ENCODE results near the gene WNK2. TPM values are rescaled to one million over a fixed set of nuclear protein-coding genes. Genes with fewer than 3 reads are reported as not detected.

Gene WNK2
- total and polyA plus RNA-seq, 7 donors = 8.1 to 58.8 (median 35.5) TPM

DNA sequence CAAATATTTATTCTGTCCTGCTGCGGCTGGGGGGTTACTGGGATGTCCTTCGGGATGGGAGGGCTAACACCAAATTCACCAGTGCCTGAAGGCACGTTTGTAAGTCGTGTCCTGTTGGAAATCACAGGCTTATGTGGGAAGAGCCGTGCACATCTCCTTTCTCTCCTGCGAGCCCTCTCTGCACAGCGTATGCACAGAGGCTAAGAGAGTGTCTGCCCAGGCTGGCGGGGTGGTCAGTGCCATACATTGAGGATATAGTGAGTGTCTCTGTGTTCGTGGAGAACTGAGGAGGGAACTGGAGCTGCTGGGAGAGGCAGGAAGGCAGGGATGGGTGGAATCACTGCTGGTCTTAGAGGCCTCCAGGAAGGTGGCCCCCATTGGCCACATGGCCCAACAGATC lies 110.1 kb downstream of the WNK2 start:
- no peaks in the 10 kb centered on the region for H3K9me3 ChIP-seq
- no peak for TF ChIP-seq CTCF (IDR thresholded peaks at IDR 0.05)
- WGBS, 3 donors = 88 to 90% (median 89%) methylated on average over 9 of the region's 9 CpGs
- no peaks in the 10 kb centered on the region for H3K27me3 ChIP-seq (ENCODE audit: insufficient read depth in 3 of 3, low read length in 2 of 3)
- no peaks in the 10 kb centered on the region for H3K36me3 ChIP-seq (ENCODE audit: insufficient read depth in 1 of 2, low read depth in 1 of 2)
- H3K27ac ChIP-seq = no peak overlapping the region
- intact Hi-C loops (cut with DNase I) = no loop called here
- ATAC-seq = no peak
- DNase-seq = no peak
- H3K4me1 ChIP-seq = peaks cover 16% of the 10 kb centered on the region
- H3K4me3 ChIP-seq = no peak overlapping the region

DNA sequence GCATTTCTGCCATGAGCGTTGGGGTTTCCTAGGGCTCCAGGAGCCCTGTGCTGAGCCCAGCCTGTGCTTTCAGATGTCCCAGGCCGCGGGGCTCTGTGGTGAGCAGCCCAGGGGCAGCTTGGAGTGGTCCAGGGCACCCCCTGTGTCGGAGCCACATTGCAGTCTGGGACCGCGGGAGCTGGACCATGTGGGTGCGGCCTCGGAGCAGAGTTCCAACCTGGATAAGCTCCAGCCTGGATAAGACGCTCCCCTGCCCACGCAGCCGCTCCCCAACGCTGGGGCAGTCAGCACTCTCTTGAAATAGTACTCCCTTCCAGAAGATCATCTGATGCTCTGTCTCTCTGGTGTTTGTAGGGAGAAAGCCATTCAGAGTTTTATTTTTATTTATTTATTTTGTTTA lies 111.1 kb downstream of the WNK2 start:
- Histone ChIP-seq H3K4me1 (peaks cover 16% of the 10 kb centered on the region), H3K9me3 (no peaks in the 10 kb centered on the region), H3K36me3 (ENCODE audit: insufficient read depth in 1 of 2, low read depth in 1 of 2) (no peaks in the 10 kb centered on the region), H3K4me3 (no peak overlapping the region), H3K27me3 (ENCODE audit: insufficient read depth in 3 of 3, low read length in 2 of 3) (no peaks in the 10 kb centered on the region), H3K27ac (no peak overlapping the region)
- intact Hi-C loops (cut with DNase I) = no loop called here
- TF ChIP-seq CTCF (IDR thresholded peaks at IDR 0.05) = no peak
- peak in 1 of 2 donors; percentile 55 for DNase-seq
- 45 to 62% (median 51%) methylated on average over 12 of the region's 12 CpGs for WGBS, 3 donors
- peak in 1 of 4 donors; percentile 19 for ATAC-seq

- no peaks in the 10 kb centered on the region for H3K27me3 ChIP-seq (ENCODE audit: insufficient read depth in 3 of 3, low read length in 2 of 3)
- intact Hi-C loops (cut with DNase I) = no loop called here
- TF ChIP-seq CTCF (IDR thresholded peaks at IDR 0.05) = no peak
- no peak for DNase-seq
- no peak overlapping the region for H3K27ac ChIP-seq
- no peak overlapping the region for H3K4me3 ChIP-seq
- ATAC-seq = no peak
- no peaks in the 10 kb centered on the region for H3K36me3 ChIP-seq (ENCODE audit: insufficient read depth in 1 of 2, low read depth in 1 of 2)
- 75 to 82% (median 82%) methylated on average over 2 of the region's 2 CpGs for WGBS, 3 donors
- peaks cover 19% of the 10 kb centered on the region for H3K4me1 ChIP-seq
- H3K9me3 ChIP-seq = no peaks in the 10 kb centered on the region
These were observed 111.6 kb downstream of the WNK2 start for GRCh38 chr9:93295456-93296076.

DNA sequence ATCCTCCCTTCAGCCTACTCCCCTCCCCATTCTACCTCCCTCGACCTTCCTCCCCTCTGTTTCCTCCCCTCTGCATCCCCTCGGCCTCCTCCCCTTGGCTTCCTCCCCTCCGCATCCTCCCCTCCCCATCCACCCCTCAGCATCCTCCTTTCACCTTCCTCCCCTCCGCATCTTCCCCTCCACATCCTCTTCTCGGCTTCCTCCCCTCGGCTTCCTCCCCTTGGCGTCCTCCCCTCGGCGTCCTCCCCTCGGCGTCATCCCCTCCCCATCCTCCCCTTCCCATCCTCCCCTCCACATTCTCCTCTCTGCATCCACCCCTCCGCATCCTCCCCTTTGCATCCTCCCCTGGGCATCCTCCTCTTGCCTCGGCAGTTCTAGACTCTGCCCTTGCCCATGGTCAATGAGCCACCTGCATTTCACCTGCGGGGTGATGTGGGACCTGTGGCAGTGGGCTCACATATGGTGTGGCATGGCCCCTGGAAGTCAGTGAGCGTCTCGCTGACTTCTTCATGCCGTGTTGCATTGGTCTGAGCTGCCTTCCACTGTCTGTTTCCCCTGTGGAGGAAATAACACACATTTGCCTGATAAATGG lies 113.0 kb downstream of the WNK2 start:
- intact Hi-C loops (cut with DNase I) = no loop called here
- DNase-seq (no peak), ATAC-seq (no peak)
- WGBS, 3 donors = 73 to 86% (median 75%) methylated on average over 17 of the region's 17 CpGs
- no peak for TF ChIP-seq CTCF (IDR thresholded peaks at IDR 0.05)
- H3K27me3 ChIP-seq (ENCODE audit: insufficient read depth in 3 of 3, low read length in 2 of 3) = no peaks in the 10 kb centered on the region
- no peak overlapping the region for H3K27ac ChIP-seq
- no peaks in the 10 kb centered on the region for H3K36me3 ChIP-seq (ENCODE audit: insufficient read depth in 1 of 2, low read depth in 1 of 2)
- no peaks in the 10 kb centered on the region for H3K9me3 ChIP-seq
- H3K4me3 ChIP-seq = no peak overlapping the region
- H3K4me1 ChIP-seq = peaks cover 25% of the 10 kb centered on the region

Data from psoas muscle (tissue), 8 donors.